GM19438 (cell line): ENCODE measurements around the gene EPHA5.

ENCODE experiments used
- ATAC-seq: cut with Tn5 transposase; IDR thresholded peaks from one replicate; pipeline ENCODE4 v1.9.1; 2021; ENCODE audit warnings: low read depth; ENCODE audit not compliant: unreplicated experiment

The EPHA5 gene

GRCh38 chr4:65508168-65508567, 162.1 kb downstream of the EPHA5 start:
- ATAC-seq, result no peak

GRCh38 chr4:65502131-65502701, 168.1 kb downstream of the EPHA5 start:
- ATAC-seq, result no peak

GRCh38 chr4:65498606-65499005, 171.7 kb downstream of the EPHA5 start:
- ATAC-seq, result no peak

GRCh38 chr4:65495439-65495838, 174.8 kb downstream of the EPHA5 start:
- no peak for ATAC-seq

- no peak for ATAC-seq
Observed at GRCh38 chr4:65482410-65482809, 187.9 kb downstream of the EPHA5 start.

GRCh38 chr4:65472531-65472930, 197.8 kb downstream of the EPHA5 start:
- ATAC-seq, result no peak

- no peak for ATAC-seq
Observed at GRCh38 chr4:65467068-65467680, 203.1 kb downstream of the EPHA5 start.

GRCh38 chr4:65461781-65462180, 208.5 kb downstream of the EPHA5 start:
- no peak for ATAC-seq

GRCh38 chr4:65457011-65457410, 213.3 kb downstream of the EPHA5 start:
- no peak for ATAC-seq

GRCh38 chr4:65456579-65456978, 213.7 kb downstream of the EPHA5 start:
- no peak for ATAC-seq

GRCh38 chr4:65453398-65453797, 216.9 kb downstream of the EPHA5 start:
- no peak for ATAC-seq

- ATAC-seq, result no peak
Observed at GRCh38 chr4:65450899-65451298, 219.4 kb downstream of the EPHA5 start.

GRCh38 chr4:65437102-65437501, 233.2 kb downstream of the EPHA5 start:
- ATAC-seq, result no peak

- ATAC-seq, result no peak
Observed at GRCh38 chr4:65422109-65422508, 248.2 kb downstream of the EPHA5 start.

GRCh38 chr4:65420036-65420435, 250.3 kb downstream of the EPHA5 start:
- ATAC-seq, result no peak

GRCh38 chr4:65416891-65417290, 253.4 kb downstream of the EPHA5 start:
- ATAC-seq, result no peak

GRCh38 chr4:65407483-65407882, 262.8 kb downstream of the EPHA5 start:
- no peak for ATAC-seq

- ATAC-seq, result no peak
Observed at GRCh38 chr4:65401083-65401482, 269.2 kb downstream of the EPHA5 start.

GRCh38 chr4:65399084-65399483, 271.2 kb downstream of the EPHA5 start:
- no peak for ATAC-seq

GRCh38 chr4:65393078-65393477, 277.2 kb downstream of the EPHA5 start:
- ATAC-seq, result no peak

- ATAC-seq, result no peak
Observed at GRCh38 chr4:65392488-65392887, 277.8 kb downstream of the EPHA5 start.

GRCh38 chr4:65391814-65392213, 278.5 kb downstream of the EPHA5 start:
- ATAC-seq, result no peak

- no peak for ATAC-seq
Observed at GRCh38 chr4:65391382-65391781, 278.9 kb downstream of the EPHA5 start.
